Mucosa of stomach (tissue), 1 donor: ENCODE results near the gene SLC12A5.

Experiments
- H3K27me3 ChIP-seq: one replicate; pipeline ENCODE4 v1.7.0; 2013; ENCODE audit warnings: mild to moderate bottlenecking, low read length; ENCODE audit not compliant: control insufficient read depth, insufficient read depth
- H3K36me3 ChIP-seq: one replicate; pipeline ENCODE4 v1.7.0; 2013; ENCODE audit warnings: low read length; ENCODE audit not compliant: control insufficient read depth, insufficient read depth
- H3K4me1 ChIP-seq: one replicate; pipeline ENCODE4 v1.7.0; 2013; ENCODE audit warnings: mild to moderate bottlenecking, low read length; ENCODE audit not compliant: control insufficient read depth, insufficient read depth
- H3K4me3 ChIP-seq: one replicate; pipeline ENCODE4 v1.7.0; 2013; ENCODE audit warnings: low read length
- H3K9ac ChIP-seq: one replicate; pipeline ENCODE4 v1.7.0; 2013; ENCODE audit warnings: mild to moderate bottlenecking, low read length, moderate library complexity
- H3K9me3 ChIP-seq: one replicate; pipeline ENCODE4 v1.7.0; 2013; ENCODE audit warnings: mild to moderate bottlenecking, low read length, moderate library complexity; ENCODE audit not compliant: control insufficient read depth
- donor health status: Pancreatic carcinoma.

The SLC12A5 gene

GRCh38 chr20:46010491-46011391 lies 18.3 kb upstream of the SLC12A5 start:
- H3K36me3 ChIP-seq = no peaks in the 10 kb centered on the region
- H3K4me1 ChIP-seq = peaks cover 10% of the 10 kb centered on the region
- H3K9me3 ChIP-seq = no peaks in the 10 kb centered on the region
- H3K4me3 ChIP-seq = no peak overlapping the region
- H3K27me3 ChIP-seq = peaks cover 68% of the 10 kb centered on the region
- H3K9ac ChIP-seq = no peak overlapping the region

- peaks cover 10% of the 10 kb centered on the region for H3K4me1 ChIP-seq
- no peak overlapping the region for H3K4me3 ChIP-seq
Measured at GRCh38 chr20:46011631-46012482, 17.2 kb upstream of the SLC12A5 start.

GRCh38 chr20:46012921-46013320 lies 16.1 kb upstream of the SLC12A5 start:
- peaks cover 72% of the 10 kb centered on the region for H3K27me3 ChIP-seq
- no peaks in the 10 kb centered on the region for H3K36me3 ChIP-seq
- H3K9ac ChIP-seq = no peak overlapping the region
- H3K4me1 ChIP-seq = peaks cover 10% of the 10 kb centered on the region
- H3K4me3 ChIP-seq = no peak overlapping the region
- no peaks in the 10 kb centered on the region for H3K9me3 ChIP-seq

More at GRCh38 chr20:46011631-46012482, 17.2 kb upstream of the SLC12A5 start:
- H3K9ac ChIP-seq = no peak overlapping the region
- no peaks in the 10 kb centered on the region for H3K36me3 ChIP-seq
- peaks cover 74% of the 10 kb centered on the region for H3K27me3 ChIP-seq
- no peaks in the 10 kb centered on the region for H3K9me3 ChIP-seq

- no peaks in the 10 kb centered on the region for H3K9me3 ChIP-seq
- H3K27me3 ChIP-seq = peaks cover 68% of the 10 kb centered on the region
- no peak overlapping the region for H3K9ac ChIP-seq
- H3K4me3 ChIP-seq = no peak overlapping the region
- H3K4me1 ChIP-seq = peaks cover 10% of the 10 kb centered on the region
- no peaks in the 10 kb centered on the region for H3K36me3 ChIP-seq
Measured at GRCh38 chr20:46013322-46013828, 15.6 kb upstream of the SLC12A5 start.

GRCh38 chr20:46013829-46014516 lies 15.0 kb upstream of the SLC12A5 start:
- Histone ChIP-seq H3K27me3 (peaks cover 64% of the 10 kb centered on the region), H3K9me3 (no peaks in the 10 kb centered on the region), H3K4me1 (peaks cover 10% of the 10 kb centered on the region), H3K9ac (no peak overlapping the region), H3K4me3 (no peak overlapping the region), H3K36me3 (no peaks in the 10 kb centered on the region)

- H3K36me3 ChIP-seq = no peaks in the 10 kb centered on the region
- H3K27me3 ChIP-seq = peaks cover 57% of the 10 kb centered on the region
- no peaks in the 10 kb centered on the region for H3K9me3 ChIP-seq
- peaks cover 10% of the 10 kb centered on the region for H3K4me1 ChIP-seq
- H3K4me3 ChIP-seq = no peak overlapping the region
- H3K9ac ChIP-seq = no peak overlapping the region
Measured at GRCh38 chr20:46014517-46015396, 14.3 kb upstream of the SLC12A5 start.

GRCh38 chr20:46017272-46017671 lies 11.7 kb upstream of the SLC12A5 start:
- Histone ChIP-seq H3K4me3 (no peak overlapping the region), H3K36me3 (no peaks in the 10 kb centered on the region), H3K27me3 (peaks cover 45% of the 10 kb centered on the region), H3K9ac (no peak overlapping the region), H3K9me3 (no peaks in the 10 kb centered on the region), H3K4me1 (peaks cover 4% of the 10 kb centered on the region)

GRCh38 chr20:46018112-46018511 lies 10.9 kb upstream of the SLC12A5 start:
- H3K36me3 ChIP-seq = no peaks in the 10 kb centered on the region
- H3K27me3 ChIP-seq = peaks cover 42% of the 10 kb centered on the region
- H3K9ac ChIP-seq = no peak overlapping the region
- H3K4me3 ChIP-seq = no peak overlapping the region
- H3K9me3 ChIP-seq = no peaks in the 10 kb centered on the region
- peaks cover 12% of the 10 kb centered on the region for H3K4me1 ChIP-seq

GRCh38 chr20:46018611-46019010 lies 10.4 kb upstream of the SLC12A5 start:
- no peak overlapping the region for H3K4me3 ChIP-seq
- peaks cover 12% of the 10 kb centered on the region for H3K4me1 ChIP-seq
- H3K27me3 ChIP-seq = peaks cover 42% of the 10 kb centered on the region
- no peak overlapping the region for H3K9ac ChIP-seq
- H3K9me3 ChIP-seq = no peaks in the 10 kb centered on the region
- no peaks in the 10 kb centered on the region for H3K36me3 ChIP-seq

- H3K27me3 ChIP-seq = peaks cover 42% of the 10 kb centered on the region
Measured at GRCh38 chr20:46020555-46020954, 8.5 kb upstream of the SLC12A5 start.

More at GRCh38 chr20:46020555-46020954, 8.5 kb upstream of the SLC12A5 start:
- Histone ChIP-seq H3K4me3 (no peak overlapping the region), H3K4me1 (peaks cover 8% of the 10 kb centered on the region), H3K9ac (no peak overlapping the region), H3K9me3 (no peaks in the 10 kb centered on the region), H3K36me3 (no peaks in the 10 kb centered on the region)
